ENCODE data around the gene ARL15. TPM values are rescaled to one million over a fixed set of nuclear protein-coding genes. Genes with fewer than 3 reads are reported as not detected.

Gene ARL15
- total RNA-seq, 1 experiment from 2014 or later: 13.0 TPM

DNA sequence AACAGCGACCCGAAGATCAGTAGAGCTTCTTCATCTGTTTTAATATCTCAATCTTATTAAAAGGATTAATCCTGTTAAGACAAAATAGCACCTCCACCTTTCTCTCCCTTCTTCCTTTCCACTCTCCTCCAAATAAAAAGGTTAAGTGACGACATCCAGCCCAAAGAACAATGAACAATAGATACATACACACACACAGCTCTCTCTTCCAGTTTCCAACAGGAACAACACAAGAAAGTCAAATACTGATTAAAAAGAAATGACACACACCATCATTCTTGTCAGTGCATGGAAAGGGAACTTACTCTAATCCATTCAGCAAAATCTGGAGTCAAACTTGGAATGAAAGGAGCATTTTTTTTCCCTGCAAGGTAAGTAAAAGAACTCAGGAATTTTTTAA is 2.8 kb downstream of the ARL15 start:
- no peaks in the 10 kb centered on the region for H3K9me3 ChIP-seq (ENCODE audit: control insufficient read depth, low read depth, low read length)
- DNase-seq: no peak
- H2BK12ac ChIP-seq (ENCODE audit: insufficient read length, low read depth, low read length): no peak overlapping the region
- no peak overlapping the region for H3K27ac ChIP-seq (ENCODE audit: insufficient read length, low read depth, low read length)
- H2BK20ac ChIP-seq (ENCODE audit: low read depth, low read length, poor library complexity, severe bottlenecking): no peak overlapping the region
- H2AFZ ChIP-seq (ENCODE audit: low read length): no peak overlapping the region
- H3K4me1 ChIP-seq (ENCODE audit: insufficient read depth, low read length): no peaks in the 10 kb centered on the region
- no peak overlapping the region for H3K9ac ChIP-seq (ENCODE audit: extremely low read depth, insufficient read length, low read length)
- TF ChIP-seq, protein P1, sequence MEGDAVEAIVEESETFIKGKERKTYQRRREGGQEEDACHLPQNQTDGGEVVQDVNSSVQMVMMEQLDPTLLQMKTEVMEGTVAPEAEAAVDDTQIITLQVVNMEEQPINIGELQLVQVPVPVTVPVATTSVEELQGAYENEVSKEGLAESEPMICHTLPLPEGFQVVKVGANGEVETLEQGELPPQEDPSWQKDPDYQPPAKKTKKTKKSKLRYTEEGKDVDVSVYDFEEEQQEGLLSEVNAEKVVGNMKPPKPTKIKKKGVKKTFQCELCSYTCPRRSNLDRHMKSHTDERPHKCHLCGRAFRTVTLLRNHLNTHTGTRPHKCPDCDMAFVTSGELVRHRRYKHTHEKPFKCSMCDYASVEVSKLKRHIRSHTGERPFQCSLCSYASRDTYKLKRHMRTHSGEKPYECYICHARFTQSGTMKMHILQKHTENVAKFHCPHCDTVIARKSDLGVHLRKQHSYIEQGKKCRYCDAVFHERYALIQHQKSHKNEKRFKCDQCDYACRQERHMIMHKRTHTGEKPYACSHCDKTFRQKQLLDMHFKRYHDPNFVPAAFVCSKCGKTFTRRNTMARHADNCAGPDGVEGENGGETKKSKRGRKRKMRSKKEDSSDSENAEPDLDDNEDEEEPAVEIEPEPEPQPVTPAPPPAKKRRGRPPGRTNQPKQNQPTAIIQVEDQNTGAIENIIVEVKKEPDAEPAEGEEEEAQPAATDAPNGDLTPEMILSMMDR (conservative IDR thresholded peaks at IDR 0.05): no peak
- no peaks in the 10 kb centered on the region for H4K20me1 ChIP-seq (ENCODE audit: control insufficient read depth, insufficient read depth, insufficient read length)
- Mint-ChIP-seq H3K9me3 (no peaks in the 10 kb centered on the region; a peak in 2 of 5 replicates), H3K27ac (no peak overlapping the region), H3K4me3 (peak overlapping the region in 1 of 2 experiments; percentile 1; a peak in 1 of 5 replicates), H3K36me3 (ENCODE audit: insufficient read depth in 1 of 3, low read depth in 3 of 3) (no peaks in the 10 kb centered on the region), H3K4me1 (peaks cover 43% of the 10 kb centered on the region in 2 experiments), H3K27me3 (ENCODE audit: low read depth) (peaks cover 13% of the 10 kb centered on the region)
- no peak overlapping the region for H3K23ac ChIP-seq (ENCODE audit: insufficient read length, low read depth, low read length)
- H3K23me2 ChIP-seq (ENCODE audit: insufficient read length, low read depth, low read length, poor library complexity, severe bottlenecking): peaks cover 20% of the 10 kb centered on the region
- H2BK120ac ChIP-seq (ENCODE audit: low read depth, low read length, poor library complexity, severe bottlenecking): no peak overlapping the region
- H4K91ac ChIP-seq (ENCODE audit: insufficient read length, low read depth, low read length): no peak overlapping the region
- WGBS (ENCODE audit: extremely low coverage, insufficient read length, low lambda C conversion rate): no CpG with 5 or more reads among the region's 3 CpGs
- no peak overlapping the region for H3K4ac ChIP-seq (ENCODE audit: low read depth, low read length)
- no peak overlapping the region for H4K5ac ChIP-seq (ENCODE audit: insufficient read length, low read depth, low read length)
- no peak overlapping the region for H3K18ac ChIP-seq (ENCODE audit: insufficient read length, low read depth, low read length)
- no peak overlapping the region for H3K56ac ChIP-seq (ENCODE audit: insufficient read length, low read depth, low read length)
- H3K79me2 ChIP-seq (ENCODE audit: insufficient read depth, low read length): peaks cover 3% of the 10 kb centered on the region; the same call in 1 of the 2 replicates
- no peak overlapping the region for H4K8ac ChIP-seq (replicated peaks; ENCODE audit: insufficient read length, low read depth, low read length)
- H3K14ac ChIP-seq (ENCODE audit: insufficient read depth, low read length): no peak overlapping the region
- no peak overlapping the region for H3K4me2 ChIP-seq (ENCODE audit: insufficient read depth, insufficient read length, low read length)
- no peak overlapping the region for H2BK15ac ChIP-seq (ENCODE audit: low read depth, low read length)
- H2AK5ac ChIP-seq (ENCODE audit: insufficient read length, low read length): no peak overlapping the region
- H3K27me3 ChIP-seq (ENCODE audit: insufficient read depth, low read length): no peaks in the 10 kb centered on the region
- H2BK5ac ChIP-seq (ENCODE audit: insufficient read length, low read length): no peak overlapping the region
- H3K79me1 ChIP-seq (ENCODE audit: insufficient read depth, low read depth, low read length, poor library complexity, severe bottlenecking): no peaks in the 10 kb centered on the region
- H3T11ph ChIP-seq (ENCODE audit: low read length): no peak overlapping the region
